Lung (tissue), 12 donors: ENCODE data around the gene DPP6. TPM values are rescaled to one million over a fixed set of nuclear protein-coding genes. Genes with fewer than 3 reads are reported as not detected.

Source experiments
- ATAC-seq: fragments of 200-7000 bp; cut with Tn5 transposase; one replicate; pipeline ENCODE4 v1.9.1; 2020; ENCODE audit warnings: moderate number of reproducible peaks; ENCODE audit not compliant: insufficient read depth, low FRiP score
- DNase-seq, 3 donors: peaks; one replicate each; pipeline ENCODE4 v3.0.0-alpha.2; 2013 to 2017
- H3K27ac ChIP-seq, 2 donors: one replicate each; pipeline ENCODE4 v1.5.1; 2013; ENCODE audit warnings: mild to moderate bottlenecking in 2 of 2, moderate library complexity in 2 of 2, control low read depth in 1 of 2, inconsistent platforms in 1 of 2, low read depth in 1 of 2, low read length in 1 of 2
- H3K27me3 ChIP-seq, 3 donors: one replicate each; pipeline ENCODE4 v1.5.1; 2013; ENCODE audit warnings: low read length in 2 of 3; ENCODE audit not compliant: control insufficient read depth in 3 of 3, insufficient read depth in 3 of 3
- H3K36me3 ChIP-seq, 4 donors: one replicate each; pipeline ENCODE4 v1.5.1; 2013; ENCODE audit warnings: low read length in 4 of 4, mild to moderate bottlenecking in 1 of 4, moderate library complexity in 1 of 4; ENCODE audit not compliant: control insufficient read depth in 4 of 4, insufficient read depth in 4 of 4
- H3K4me1 ChIP-seq, 5 donors: one replicate each; pipeline ENCODE4 v1.5.1; 2013; ENCODE audit warnings: low read length in 5 of 5, mild to moderate bottlenecking in 2 of 5, moderate library complexity in 1 of 5; ENCODE audit not compliant: control insufficient read depth in 5 of 5, insufficient read depth in 5 of 5
- H3K4me3 ChIP-seq: one replicate; pipeline ENCODE4 v1.5.1; 2013; ENCODE audit warnings: mild to moderate bottlenecking, control low read depth, moderate library complexity
- H3K9ac ChIP-seq, 2 donors: one replicate each; pipeline ENCODE4 v1.5.1; 2013; ENCODE audit warnings: low read length in 2 of 2, control low read depth in 1 of 2; ENCODE audit not compliant: insufficient read depth in 1 of 2
- H3K9me3 ChIP-seq, 4 donors: one replicate each; pipeline ENCODE4 v1.5.1; 2013; ENCODE audit warnings: low read length in 3 of 4, mild to moderate bottlenecking in 1 of 4, moderate library complexity in 1 of 4; ENCODE audit not compliant: control insufficient read depth in 4 of 4, insufficient read depth in 3 of 4
- WGBS, 2 donors: extraction: QIAGEN DNeasy Blood & Tissue Kit; methylation state at CpG; one replicate each; pipeline ENCODE4 v1.1.7; 2013; 5-methylcytosine and 5-hydroxymethylcytosine counted together
- polyA plus RNA-seq, 2 donors: library from polyadenylated mRNA; stranded (reverse); fragments of 200-250 nt; gene quantifications; one replicate each; pipeline ENCODE4 v1.2.1, GENCODE V29; 2013
- total RNA-seq, 2 donors: library from RNA; depleted of rRNA in 1 of 2; stranded (reverse); fragments of >200 nt in 1 of 2; gene quantifications; one replicate each; pipeline ENCODE4 v1.2.1, GENCODE V29; 2014 to 2021
- TF ChIP-seq, protein P1 (sequence below): IDR thresholded peaks from 2 replicates; pipeline ENCODE4 v1.5.1; 2012; ENCODE audit warnings: mild to moderate bottlenecking; ENCODE audit errors: control extremely low read depth, extremely low read depth
- donor health status: control.
- donor health status: control.
- donor health status: Bipolar disorder and iron deficiency.
- donor health status: healthy.
- donor health status: DM: yes; HTN: yes; CAD: no.

Gene DPP6
- total and polyA plus RNA-seq, 4 donors: 0.08 to 1.3 (median 0.75) TPM

DNA sequence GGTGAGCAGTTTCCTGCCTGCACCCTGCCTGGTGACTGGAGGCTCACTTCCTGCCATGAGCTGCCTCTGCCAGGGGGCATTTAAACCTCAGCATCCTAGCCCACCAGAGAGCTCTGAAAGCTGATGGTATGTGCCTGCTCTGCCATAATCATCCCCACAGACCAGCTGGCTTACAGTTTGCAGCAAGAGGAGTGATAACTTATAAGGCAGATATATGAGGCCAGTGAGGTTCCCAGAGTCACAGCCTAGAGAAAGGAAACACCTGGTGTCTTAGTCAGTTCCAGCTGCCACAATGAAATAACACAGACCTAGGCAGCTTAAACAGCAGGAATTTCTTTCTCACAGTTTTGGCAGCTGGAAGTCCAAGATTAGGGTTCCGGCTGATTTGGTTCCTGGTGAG lies 718.8 kb downstream of the DPP6 start:
- 69 to 75% methylated on average over 1 of the region's 1 CpG for WGBS, 2 donors
- peaks cover 0 to 4% (median under 1%) of the 10 kb centered on the region in 3 donors for H3K27me3 ChIP-seq
- H3K4me1 ChIP-seq: no peaks in the 10 kb centered on the region
- no peaks in the 10 kb centered on the region for H3K36me3 ChIP-seq
- no peak overlapping the region for H3K4me3 ChIP-seq
- H3K9me3 ChIP-seq: peaks cover 0 to 10% (median 2%) of the 10 kb centered on the region in 4 donors
- ATAC-seq: no peak
- no peak overlapping the region for H3K27ac ChIP-seq
- H3K9ac ChIP-seq: no peak overlapping the region
- no peak for DNase-seq
- TF ChIP-seq, protein P1, sequence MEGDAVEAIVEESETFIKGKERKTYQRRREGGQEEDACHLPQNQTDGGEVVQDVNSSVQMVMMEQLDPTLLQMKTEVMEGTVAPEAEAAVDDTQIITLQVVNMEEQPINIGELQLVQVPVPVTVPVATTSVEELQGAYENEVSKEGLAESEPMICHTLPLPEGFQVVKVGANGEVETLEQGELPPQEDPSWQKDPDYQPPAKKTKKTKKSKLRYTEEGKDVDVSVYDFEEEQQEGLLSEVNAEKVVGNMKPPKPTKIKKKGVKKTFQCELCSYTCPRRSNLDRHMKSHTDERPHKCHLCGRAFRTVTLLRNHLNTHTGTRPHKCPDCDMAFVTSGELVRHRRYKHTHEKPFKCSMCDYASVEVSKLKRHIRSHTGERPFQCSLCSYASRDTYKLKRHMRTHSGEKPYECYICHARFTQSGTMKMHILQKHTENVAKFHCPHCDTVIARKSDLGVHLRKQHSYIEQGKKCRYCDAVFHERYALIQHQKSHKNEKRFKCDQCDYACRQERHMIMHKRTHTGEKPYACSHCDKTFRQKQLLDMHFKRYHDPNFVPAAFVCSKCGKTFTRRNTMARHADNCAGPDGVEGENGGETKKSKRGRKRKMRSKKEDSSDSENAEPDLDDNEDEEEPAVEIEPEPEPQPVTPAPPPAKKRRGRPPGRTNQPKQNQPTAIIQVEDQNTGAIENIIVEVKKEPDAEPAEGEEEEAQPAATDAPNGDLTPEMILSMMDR: no peak

DNA sequence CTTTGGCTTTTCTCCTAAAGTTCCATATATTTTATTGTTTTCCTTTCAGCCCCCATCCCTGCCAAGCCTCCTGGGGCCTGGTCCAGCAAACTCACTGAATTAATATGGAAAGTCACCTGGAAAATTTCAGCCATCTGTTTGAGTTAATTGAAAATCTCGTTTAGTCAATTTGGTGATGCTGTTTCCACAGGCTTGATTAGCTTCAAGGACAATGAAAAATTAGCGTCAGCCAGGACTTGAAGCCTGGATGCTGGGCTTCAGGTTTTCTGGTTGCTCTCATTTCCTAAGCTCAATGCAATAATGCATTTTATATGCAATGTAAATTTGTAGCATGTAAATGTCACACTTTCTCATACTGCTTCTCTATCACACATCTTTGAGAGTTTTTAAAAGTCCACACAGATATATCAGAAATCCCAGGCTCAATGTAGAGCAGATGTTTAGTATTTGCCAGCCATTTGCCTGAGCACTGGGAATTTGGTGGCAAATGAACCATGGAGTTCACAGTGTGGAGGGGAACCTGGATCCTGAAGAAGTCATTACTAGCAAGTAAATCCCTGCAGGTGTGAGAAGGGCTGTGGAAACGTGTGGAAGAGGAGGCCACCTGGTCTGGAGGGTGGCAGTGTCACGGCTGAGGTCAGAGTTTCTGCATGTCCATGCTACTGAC lies 722.2 kb downstream of the DPP6 start:
- no peaks in the 10 kb centered on the region for H3K36me3 ChIP-seq
- peaks cover 0 to 6% (median 2%) of the 10 kb centered on the region in 4 donors for H3K9me3 ChIP-seq
- H3K27ac ChIP-seq: no peak overlapping the region
- TF ChIP-seq, protein P1: no peak
- no peaks in the 10 kb centered on the region for H3K27me3 ChIP-seq
- DNase-seq: no peak
- WGBS, 2 donors: 74 to 77% methylated on average over 4 of the region's 4 CpGs
- H3K4me3 ChIP-seq: no peak overlapping the region
- H3K4me1 ChIP-seq: no peaks in the 10 kb centered on the region
- ATAC-seq: no peak
- H3K9ac ChIP-seq: no peak overlapping the region

DNA sequence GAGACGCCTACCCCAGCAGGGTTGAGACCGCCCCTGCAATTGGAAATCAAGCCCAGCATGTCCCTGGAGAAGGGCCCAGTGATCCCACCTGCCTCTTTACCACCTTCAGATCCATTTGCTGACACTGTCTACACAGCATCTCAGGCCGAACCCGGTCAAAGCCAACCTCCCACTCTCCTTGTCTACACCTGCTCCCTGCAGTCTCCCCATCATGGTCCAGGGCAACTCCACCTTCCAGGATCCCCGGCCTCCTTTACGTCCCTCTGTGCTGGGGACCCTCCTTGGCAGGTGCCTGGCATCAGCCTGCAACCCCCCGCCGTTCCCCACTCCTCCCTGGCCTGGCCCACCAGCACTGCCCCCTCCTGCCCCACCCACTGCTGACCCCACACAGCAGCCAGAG lies 723.5 kb downstream of the DPP6 start:
- 91 to 97% methylated on average over 8 of the region's 8 CpGs for WGBS, 2 donors
- Histone ChIP-seq H3K4me3 (no peak overlapping the region), H3K27ac (no peak overlapping the region), H3K27me3 (no peaks in the 10 kb centered on the region), H3K36me3 (no peaks in the 10 kb centered on the region), H3K4me1 (no peaks in the 10 kb centered on the region), H3K9me3 (peaks cover 0 to 2% (median under 1%) of the 10 kb centered on the region in 4 donors), H3K9ac (no peak overlapping the region)
- no peak for ATAC-seq
- DNase-seq: no peak
- TF ChIP-seq, protein P1: no peak

DNA sequence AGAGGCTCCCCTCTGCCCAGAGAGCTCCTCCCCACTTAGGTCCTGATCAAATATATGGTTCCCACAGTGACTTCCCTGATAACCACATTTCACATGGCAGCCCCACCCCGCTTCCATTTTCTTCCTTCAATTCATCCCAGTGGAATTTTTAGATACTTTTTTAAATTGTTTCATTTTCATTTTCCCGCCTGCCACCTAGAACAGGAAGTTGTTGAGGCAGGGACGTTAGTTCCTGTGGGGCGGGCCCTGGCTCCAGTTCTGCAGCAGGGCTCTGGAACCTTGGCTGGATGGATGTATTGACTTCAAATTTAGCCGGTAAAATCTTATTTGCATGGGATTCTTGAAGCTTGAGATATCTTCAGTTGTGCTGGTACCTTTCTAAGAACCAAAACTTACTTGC lies 724.2 kb downstream of the DPP6 start:
- Histone ChIP-seq H3K9me3 (peaks cover 0 to 2% (median 0%) of the 10 kb centered on the region in 4 donors), H3K27me3 (no peaks in the 10 kb centered on the region), H3K27ac (no peak overlapping the region), H3K4me3 (no peak overlapping the region), H3K36me3 (no peaks in the 10 kb centered on the region), H3K4me1 (no peaks in the 10 kb centered on the region), H3K9ac (no peak overlapping the region)
- WGBS, 2 donors: 46 to 53% methylated on average over 5 of the region's 5 CpGs
- ATAC-seq (no peak), DNase-seq (no peak)
- TF ChIP-seq, protein P1: no peak
